ENCODE data around the gene ASCC3.

The ASCC3 gene

GRCh38 chr6:100473182-100473581, 407.9 kb downstream of the ASCC3 start:
- TF ChIP-seq POLR2A (IDR thresholded peaks at IDR 0.05; ENCODE audit: low read length) (no peak), GATA1 (IDR thresholded peaks at IDR 0.05; ENCODE audit: low read depth, low read length) (no peak)
- DNase-seq = no peak

GRCh38 chr6:100472674-100473073, 408.5 kb downstream of the ASCC3 start:
- DNase-seq = no peak
- TF ChIP-seq GATA1 (IDR thresholded peaks at IDR 0.05; ENCODE audit: low read depth, low read length) (no peak), POLR2A (IDR thresholded peaks at IDR 0.05; ENCODE audit: low read length) (no peak)

GRCh38 chr6:100470422-100471120, 410.6 kb downstream of the ASCC3 start:
- TF ChIP-seq GATA1 (IDR thresholded peaks at IDR 0.05; ENCODE audit: low read depth, low read length) = no peak
- TF ChIP-seq POLR2A (IDR thresholded peaks at IDR 0.05; ENCODE audit: low read length) = no peak
- DNase-seq = no peak

GRCh38 chr6:100469101-100469859, 411.8 kb downstream of the ASCC3 start:
- DNase-seq = no peak
- TF ChIP-seq GATA1 (IDR thresholded peaks at IDR 0.05; ENCODE audit: low read depth, low read length) (no peak), POLR2A (IDR thresholded peaks at IDR 0.05; ENCODE audit: low read length) (no peak)

- TF ChIP-seq POLR2A (IDR thresholded peaks at IDR 0.05; ENCODE audit: low read length) = no peak
- DNase-seq = no peak
These were observed 413.0 kb downstream of the ASCC3 start for GRCh38 chr6:100468016-100468622.

- DNase-seq = no peak
- no peak for TF ChIP-seq POLR2A (IDR thresholded peaks at IDR 0.05; ENCODE audit: low read length)
- TF ChIP-seq GATA1 (IDR thresholded peaks at IDR 0.05; ENCODE audit: low read depth, low read length) = no peak
These were observed 413.8 kb downstream of the ASCC3 start for GRCh38 chr6:100467129-100468015.

GRCh38 chr6:100466410-100467128, 414.6 kb downstream of the ASCC3 start:
- no peak for TF ChIP-seq GATA1 (IDR thresholded peaks at IDR 0.05; ENCODE audit: low read depth, low read length)
- TF ChIP-seq POLR2A (IDR thresholded peaks at IDR 0.05; ENCODE audit: low read length) = no peak
- peak; percentile 10 to 14 for DNase-seq

GRCh38 chr6:100465701-100466409, 415.3 kb downstream of the ASCC3 start:
- TF ChIP-seq POLR2A (IDR thresholded peaks at IDR 0.05; ENCODE audit: low read length) (no peak), GATA1 (IDR thresholded peaks at IDR 0.05; ENCODE audit: low read depth, low read length) (no peak)

GRCh38 chr6:100464903-100465700, 416.0 kb downstream of the ASCC3 start, which contains the start of gene SIM1:
TSS of gene SIM1 (minus strand) at chr6:100464921. CDS start at chr6:100463468, 1,453 bp downstream.
- TF ChIP-seq POLR2A (IDR thresholded peaks at IDR 0.05; ENCODE audit: low read length) (no peak), GATA1 (IDR thresholded peaks at IDR 0.05; ENCODE audit: low read depth, low read length) (no peak)
- DNase-seq = peak; percentile 84 to 86

More at GRCh38 chr6:100465701-100466409, 415.3 kb downstream of the ASCC3 start:
- peak in 1 of 2 experiments; percentile 31 for DNase-seq

- DNase-seq = peak in 1 of 2 experiments; percentile 27
- TF ChIP-seq POLR2A (IDR thresholded peaks at IDR 0.05; ENCODE audit: low read length) = no peak
These were observed 416.8 kb downstream of the ASCC3 start for GRCh38 chr6:100464162-100464851.

- no peak for TF ChIP-seq POLR2A (IDR thresholded peaks at IDR 0.05; ENCODE audit: low read length)
- TF ChIP-seq GATA1 (IDR thresholded peaks at IDR 0.05; ENCODE audit: low read depth, low read length) = no peak
- no peak for DNase-seq
These were observed 417.4 kb downstream of the ASCC3 start for GRCh38 chr6:100463630-100464161.

Measured in erythroblast (primary cell).